CD4-positive, alpha-beta T cell treated with Interleukin-15 for 4 hours (primary cell): ENCODE data around the gene SPTB.

Experiments used
- DNase-seq: peaks from one replicate; pipeline ENCODE4 v3.0.0-alpha.2; 2020; ENCODE audit warnings: low spot score

Gene SPTB

GRCh38 chr14:64752909-64753308 lies 126.8 kb downstream of the SPTB start:
- DNase-seq = no peak

DNA sequence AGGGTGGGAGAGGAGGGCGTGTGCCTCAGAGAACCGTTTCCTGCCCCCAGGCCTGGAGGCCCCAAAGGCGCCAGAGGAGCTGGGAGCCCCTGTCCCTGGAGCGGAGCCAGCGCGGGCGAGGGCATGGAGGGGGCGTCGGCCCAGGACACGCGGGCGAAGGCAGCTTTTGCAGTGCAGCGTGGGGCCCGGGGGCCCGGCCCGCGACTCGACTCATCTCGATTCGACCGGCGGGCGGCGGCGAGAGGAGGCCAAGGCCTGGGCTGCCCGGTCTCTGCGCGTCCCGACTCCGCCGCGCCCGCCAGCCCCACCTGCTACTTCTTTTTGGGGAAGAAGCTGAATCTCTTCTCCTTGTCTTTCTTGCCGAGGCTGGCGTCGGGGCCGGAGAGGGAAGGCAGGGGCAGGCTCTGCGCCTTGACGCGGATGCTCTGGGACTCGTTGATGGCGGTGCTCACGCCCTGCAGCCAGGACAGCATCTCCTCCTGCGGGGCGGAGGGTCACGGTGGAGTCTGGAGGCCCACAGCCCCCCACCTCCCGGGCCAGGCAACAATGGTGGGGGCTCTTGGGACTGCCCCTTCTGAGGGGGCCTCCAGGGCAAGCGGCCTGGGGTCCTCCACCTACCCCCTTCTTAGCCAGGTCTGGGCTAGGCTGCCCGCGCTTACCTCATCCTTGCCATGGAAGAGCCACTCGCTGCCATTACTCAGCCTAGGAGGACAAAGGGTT lies 130.6 kb downstream of the SPTB start:
- DNase-seq = no peak

GRCh38 chr14:64748521-64748920 lies 131.2 kb downstream of the SPTB start:
- DNase-seq = no peak

- no peak for DNase-seq
These were observed 132.4 kb downstream of the SPTB start for GRCh38 chr14:64747327-64747726.

DNA sequence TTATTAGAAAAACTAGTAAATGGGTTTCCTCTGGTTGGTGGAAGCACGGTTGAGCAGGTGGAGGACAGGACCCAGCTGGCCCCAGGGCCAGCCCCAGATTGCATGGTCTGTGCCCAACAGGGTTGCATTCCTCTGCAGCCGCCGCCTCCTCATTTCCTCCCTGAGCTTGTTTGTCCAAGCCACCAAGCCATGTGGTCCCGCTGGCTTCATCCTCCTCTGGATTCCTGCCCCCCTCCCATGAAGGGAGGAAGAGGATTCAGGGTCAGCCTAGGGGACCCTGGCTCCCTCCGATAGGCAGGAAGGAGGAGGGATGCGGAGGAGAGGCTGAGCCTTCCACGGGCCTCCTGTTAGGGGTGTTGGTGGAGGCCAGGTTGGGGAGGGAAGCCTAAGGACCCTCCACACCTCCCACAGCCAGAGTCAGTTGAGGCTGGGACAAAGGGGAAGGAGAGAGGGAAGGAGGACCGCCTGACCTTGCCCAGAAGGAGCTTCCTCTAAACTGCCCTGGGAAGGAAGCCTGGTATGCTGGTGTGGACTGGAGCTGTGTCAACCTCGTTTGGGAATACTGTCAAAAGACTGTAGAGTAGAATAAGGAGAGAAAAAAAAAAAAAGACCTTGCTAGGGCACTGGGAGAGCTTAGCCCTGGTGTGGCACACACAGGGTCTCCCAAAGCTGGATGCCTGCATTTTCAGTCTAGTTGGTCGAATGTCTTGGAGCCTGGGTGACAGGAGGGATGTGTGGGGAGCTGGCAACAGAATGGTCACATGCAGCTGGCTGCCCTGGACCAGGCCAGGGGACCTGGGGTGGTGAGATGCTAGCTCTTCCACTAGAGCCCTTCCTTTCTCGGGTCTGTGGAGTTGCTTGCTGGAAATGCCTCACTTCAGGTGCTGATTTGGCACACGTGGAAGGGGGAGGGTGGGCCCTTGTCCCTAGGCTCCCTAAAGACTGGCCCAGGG lies 133.1 kb downstream of the SPTB start:
- no peak for DNase-seq

- DNase-seq = no peak
These were observed 134.1 kb downstream of the SPTB start for GRCh38 chr14:64745511-64746091.

DNA sequence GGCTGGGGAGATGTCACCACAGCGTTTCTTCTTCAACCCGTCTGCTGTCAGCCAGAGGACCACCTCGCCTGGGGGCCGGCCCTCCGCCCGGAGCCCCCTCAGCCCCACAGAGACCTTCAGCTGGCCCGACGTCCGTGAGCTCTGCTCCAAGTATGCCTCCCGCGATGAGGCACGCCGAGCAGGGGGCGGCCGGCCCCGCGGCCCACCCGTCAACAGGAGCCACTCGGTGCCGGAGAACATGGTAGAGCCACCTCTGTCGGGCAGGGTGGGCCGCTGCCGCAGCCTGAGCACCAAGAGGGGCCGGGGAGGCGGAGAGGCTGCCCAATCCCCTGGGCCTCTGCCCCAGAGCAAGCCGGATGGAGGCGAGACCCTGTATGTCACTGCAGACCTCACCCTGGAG lies 136.6 kb downstream of the SPTB start:
- no peak for DNase-seq

DNA sequence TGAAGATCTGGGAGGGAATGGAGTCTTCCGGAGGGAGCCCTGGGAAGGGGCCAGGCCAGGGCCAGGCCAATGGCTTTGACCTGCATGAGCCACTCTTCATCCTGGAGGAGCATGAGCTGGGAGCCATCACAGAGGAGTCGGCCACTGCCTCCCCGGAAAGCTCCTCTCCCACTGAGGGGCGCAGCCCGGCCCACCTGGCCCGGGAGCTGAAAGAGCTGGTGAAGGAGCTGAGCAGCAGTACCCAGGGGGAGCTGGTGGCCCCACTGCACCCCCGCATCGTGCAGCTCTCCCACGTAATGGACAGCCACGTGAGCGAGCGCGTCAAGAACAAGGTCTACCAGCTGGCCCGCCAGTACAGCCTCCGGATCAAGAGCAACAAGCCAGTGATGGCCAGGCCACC lies 137.7 kb downstream of the SPTB start:
- DNase-seq = no peak

DNA sequence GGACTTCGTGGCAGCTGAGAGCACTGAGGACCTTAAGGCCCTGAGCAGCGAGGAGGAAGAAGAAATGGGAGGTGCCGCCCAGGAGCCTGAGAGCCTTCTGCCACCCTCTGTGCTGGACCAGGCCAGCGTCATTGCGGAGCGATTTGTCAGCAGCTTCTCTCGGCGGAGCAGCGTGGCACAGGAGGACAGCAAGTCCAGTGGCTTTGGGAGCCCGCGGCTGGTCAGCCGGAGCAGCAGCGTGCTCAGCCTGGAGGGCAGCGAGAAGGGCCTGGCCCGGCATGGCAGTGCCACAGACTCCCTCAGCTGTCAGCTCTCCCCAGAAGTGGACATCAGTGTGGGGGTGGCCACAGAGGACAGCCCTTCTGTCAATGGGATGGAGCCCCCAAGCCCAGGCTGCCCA lies 138.5 kb downstream of the SPTB start:
- DNase-seq = no peak

- no peak for DNase-seq
These were observed 141.4 kb downstream of the SPTB start for GRCh38 chr14:64738281-64738804.

GRCh38 chr14:64737391-64738280 lies 142.1 kb downstream of the SPTB start:
- DNase-seq = no peak

- no peak for DNase-seq
These were observed 143.2 kb downstream of the SPTB start for GRCh38 chr14:64736271-64737169.

DNA sequence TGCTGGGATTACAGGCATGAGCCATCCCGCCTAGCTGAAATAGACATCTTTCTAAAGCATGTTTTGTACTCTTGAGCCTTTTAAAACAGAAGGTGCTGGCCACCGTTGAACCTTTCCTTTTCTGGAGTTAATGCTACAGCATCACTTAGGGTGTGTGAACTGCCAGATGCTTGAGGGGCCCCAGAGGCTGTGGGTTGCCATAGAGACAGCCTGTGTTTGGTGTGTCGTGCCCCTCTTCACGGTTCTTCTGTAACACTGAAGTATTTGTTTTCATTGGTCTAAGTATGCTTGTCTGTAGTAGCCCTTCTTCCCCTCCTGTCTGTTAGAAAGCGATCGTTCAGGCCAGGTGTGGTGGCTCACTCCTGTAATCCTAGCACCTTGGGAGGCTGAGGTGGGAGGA lies 144.7 kb downstream of the SPTB start:
- DNase-seq = no peak

- DNase-seq = no peak
These were observed 145.8 kb downstream of the SPTB start for GRCh38 chr14:64733899-64734298.

- DNase-seq = no peak
These were observed 146.4 kb downstream of the SPTB start for GRCh38 chr14:64733321-64733720.

DNA sequence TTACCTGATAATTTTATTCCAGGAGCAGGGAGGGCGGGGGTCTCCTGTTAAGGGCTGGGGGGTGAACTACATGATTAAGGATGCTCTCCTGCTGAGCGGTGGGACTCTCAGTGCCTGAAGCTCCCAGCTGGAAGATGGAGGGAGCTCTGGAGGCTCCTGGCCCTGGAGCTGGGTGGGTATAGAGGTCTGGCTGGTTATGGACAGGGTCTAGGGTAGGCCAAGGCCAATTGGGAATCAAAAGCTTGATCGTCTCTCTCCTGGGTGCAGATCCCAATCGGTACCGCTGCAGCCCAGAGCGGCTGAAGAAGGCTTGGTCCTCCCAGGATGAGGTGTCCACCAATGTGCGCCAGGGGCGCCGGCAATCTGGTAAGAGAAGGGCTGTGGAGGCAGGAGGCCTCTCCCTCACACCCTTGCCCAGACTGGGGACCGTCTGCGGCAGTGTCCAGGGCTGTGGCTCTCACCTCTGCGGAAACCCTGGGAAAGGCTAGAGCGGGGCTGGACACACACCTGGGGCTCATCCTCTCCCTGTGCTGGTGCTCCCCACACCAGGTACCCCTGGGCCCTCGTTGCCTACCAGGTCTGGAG lies 147.1 kb downstream of the SPTB start:
- no peak for DNase-seq

- no peak for DNase-seq
These were observed 147.6 kb downstream of the SPTB start for GRCh38 chr14:64732066-64732465.

- DNase-seq = no peak
These were observed 148.5 kb downstream of the SPTB start for GRCh38 chr14:64731141-64731581.

DNA sequence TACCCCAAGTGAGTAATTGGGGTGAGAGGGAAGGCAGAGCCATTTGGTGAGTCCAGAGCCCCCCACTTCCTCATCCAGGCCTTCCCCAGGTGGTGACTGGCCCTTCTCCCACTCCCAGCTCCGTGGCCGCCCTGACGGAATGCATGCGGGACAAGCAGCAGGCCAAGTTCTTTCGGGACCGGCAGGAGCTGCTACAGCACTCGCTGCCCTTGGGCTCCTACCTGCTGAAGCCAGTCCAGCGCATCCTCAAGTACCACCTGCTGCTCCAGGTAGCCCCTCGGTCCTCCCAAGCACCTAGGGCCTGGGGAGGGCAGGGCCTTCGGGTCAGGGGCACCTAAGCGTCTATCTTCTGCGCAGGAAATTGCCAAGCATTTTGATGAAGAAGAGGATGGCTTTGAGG lies 149.0 kb downstream of the SPTB start:
- DNase-seq = no peak

DNA sequence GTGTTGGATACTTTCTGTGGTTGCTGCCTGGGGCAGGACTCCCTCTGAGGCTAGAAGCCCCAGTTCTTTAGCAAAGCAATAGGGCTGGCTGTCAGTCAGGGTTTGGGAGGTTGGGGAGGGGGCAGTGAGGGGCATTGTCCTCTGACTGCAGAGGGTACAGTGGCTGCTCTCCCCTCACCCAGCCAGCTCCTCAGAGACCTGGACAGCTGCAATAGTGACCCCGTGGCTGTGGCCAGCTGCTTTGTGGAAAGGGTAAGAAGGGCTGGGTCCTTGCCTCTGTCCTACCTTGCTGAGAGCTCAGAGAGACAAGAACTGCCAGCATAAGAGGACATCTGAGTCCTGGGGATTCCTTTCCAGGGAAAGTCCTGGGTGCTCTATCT lies 149.7 kb downstream of the SPTB start:
- DNase-seq = no peak
